Testis (tissue), 3 donors: Measurements from ENCODE around the gene C2CD4C. TPM values are rescaled to one million over a fixed set of nuclear protein-coding genes. Genes with fewer than 3 reads are reported as not detected.

ENCODE experiments used
- DNase-seq: peaks from one replicate; pipeline ENCODE4 v3.0.0-alpha.2; 2019
- H3K27ac ChIP-seq, 2 donors: fragments of 200-600 bp; sonication (generic); one replicate each; pipeline ENCODE4 v1.5.1; 2019
- H3K27me3 ChIP-seq: fragments of 200-600 bp; sonication (generic); one replicate; pipeline ENCODE4 v1.5.1; 2019
- H3K36me3 ChIP-seq: fragments of 200-600 bp; sonication (generic); one replicate; pipeline ENCODE4 v1.5.1; 2017; ENCODE audit warnings: low read depth; ENCODE audit errors: missing control alignments
- H3K4me1 ChIP-seq: fragments of 200-600 bp; sonication (generic); one replicate; pipeline ENCODE4 v1.5.1; 2019
- H3K4me3 ChIP-seq, 2 donors: fragments of 200-600 bp; sonication (generic); one replicate each; pipeline ENCODE4 v1.5.1; 2017 to 2019
- H3K9me3 ChIP-seq: fragments of 200-600 bp; sonication (generic); one replicate; pipeline ENCODE4 v1.5.1; 2017
- CTCF ChIP-seq, 3 experiments: fragments of 450-650 bp in 2 of 3; fragments of 200-600 bp in 1 of 3; sonication (generic) in 1 of 3; IDR thresholded peaks; one replicate each; pipeline ENCODE4 v1.5.1; 2016 to 2019; ENCODE audit warnings: antibody characterized with exemption in 3 of 3, mild to moderate bottlenecking in 2 of 3, moderate library complexity in 1 of 3
- POLR2A ChIP-seq: fragments of 450-650 bp; IDR thresholded peaks from one replicate; pipeline ENCODE4 v1.6.1; 2017; ENCODE audit warnings: antibody characterized with exemption, mild to moderate bottlenecking, moderate library complexity
- WGBS, 2 donors: methylation state at CpG; one replicate each; pipeline ENCODE4 v1.1.5; 2018; 5-methylcytosine and 5-hydroxymethylcytosine counted together
- intact Hi-C: fragments of 100-400 bp; cut with DNase I; formaldehyde crosslinking; loops from one replicate; pipeline ENCODE4 v1.15.1; 2023; ENCODE audit warnings: low total_unique reads
- polyA plus RNA-seq: library from polyadenylated mRNA; stranded (reverse); fragments of 350-450 nt; fragmentation: Illumina TruSeq; extraction: RNeasy Lipid Tissue Mini Kit (QIAGEN cat#74804); gene quantifications from one replicate; pipeline ENCODE4 v1.2.3, GENCODE V29; 2014; ENCODE audit warnings: low read depth, low replicate concordance; ENCODE audit not compliant: insufficient read depth
- total RNA-seq, 2 donors: library from RNA; depleted of rRNA; stranded (reverse); fragments of >200 nt; gene quantifications; one replicate each; pipeline ENCODE4 v1.2.3, GENCODE V29; 2016

The C2CD4C gene
- total and polyA plus RNA-seq, 3 donors from 2014 or later: 0.88 to 5.4 (median 5.3) TPM

GRCh38 chr19:368630-369024 is 40.3 kb downstream of the C2CD4C start:
- peaks cover 2% of the 10 kb centered on the region for H3K4me1 ChIP-seq
- no peak for TF ChIP-seq POLR2A
- no peak for TF ChIP-seq CTCF (IDR thresholded peaks at IDR 0.05)
- no peak for DNase-seq
- H3K27me3 ChIP-seq: no peaks in the 10 kb centered on the region
- no peaks in the 10 kb centered on the region for H3K36me3 ChIP-seq
- H3K4me3 ChIP-seq: no peak overlapping the region
- no peak overlapping the region for H3K27ac ChIP-seq
- intact Hi-C loops: no loop called here
- 73 to 81% methylated on average over 7 of the region's 7 CpGs for WGBS, 2 donors
- H3K9me3 ChIP-seq: no peaks in the 10 kb centered on the region

GRCh38 chr19:367963-368629 is 40.9 kb downstream of the C2CD4C start:
- 67 to 76% methylated on average over 22 of the region's 22 CpGs for WGBS, 2 donors
- H3K27me3 ChIP-seq: no peaks in the 10 kb centered on the region
- intact Hi-C loops: no loop called here
- no peaks in the 10 kb centered on the region for H3K36me3 ChIP-seq
- no peak overlapping the region for H3K27ac ChIP-seq
- H3K4me3 ChIP-seq: no peak overlapping the region
- TF ChIP-seq CTCF (IDR thresholded peaks at IDR 0.05) (no peak), POLR2A (no peak)
- peaks cover 2% of the 10 kb centered on the region for H3K4me1 ChIP-seq
- no peak for DNase-seq
- no peaks in the 10 kb centered on the region for H3K9me3 ChIP-seq

- H3K27me3 ChIP-seq: no peaks in the 10 kb centered on the region
- H3K4me3 ChIP-seq: no peak overlapping the region
- peaks cover under 1% of the 10 kb centered on the region for H3K4me1 ChIP-seq
- WGBS, 2 donors: 91 to 94% methylated on average over 12 to 14 of the region's 14 CpGs
- H3K27ac ChIP-seq: no peak overlapping the region
- no peaks in the 10 kb centered on the region for H3K9me3 ChIP-seq
- TF ChIP-seq POLR2A: no peak
- no peaks in the 10 kb centered on the region for H3K36me3 ChIP-seq
- intact Hi-C loops: no loop called here
- DNase-seq: no peak
Observed at GRCh38 chr19:367561-367960, 41.4 kb downstream of the C2CD4C start.

GRCh38 chr19:366951-367350 is 42.0 kb downstream of the C2CD4C start:
- H3K4me3 ChIP-seq: no peak overlapping the region
- no peaks in the 10 kb centered on the region for H3K36me3 ChIP-seq
- intact Hi-C loops: no loop called here
- no peaks in the 10 kb centered on the region for H3K27me3 ChIP-seq
- no peaks in the 10 kb centered on the region for H3K9me3 ChIP-seq
- TF ChIP-seq CTCF (IDR thresholded peaks at IDR 0.05) (no peak), POLR2A (no peak)
- 87 to 94% methylated on average over 8 of the region's 8 CpGs for WGBS, 2 donors
- no peak overlapping the region for H3K27ac ChIP-seq
- DNase-seq: no peak
- H3K4me1 ChIP-seq: no peaks in the 10 kb centered on the region

- Histone ChIP-seq H3K27me3 (no peaks in the 10 kb centered on the region), H3K4me3 (no peak overlapping the region), H3K36me3 (no peaks in the 10 kb centered on the region), H3K4me1 (no peaks in the 10 kb centered on the region), H3K9me3 (no peaks in the 10 kb centered on the region), H3K27ac (no peak overlapping the region)
- intact Hi-C loops: no loop called here
- WGBS, 2 donors: 93 to 94% methylated on average over 17 of the region's 17 CpGs
- TF ChIP-seq POLR2A (no peak), CTCF (IDR thresholded peaks at IDR 0.05) (no peak)
- DNase-seq: no peak
Observed at GRCh38 chr19:366205-366783, 42.7 kb downstream of the C2CD4C start.
